CD4-positive, CD25-positive, alpha-beta regulatory T cell (primary cell): ENCODE results near the gene DYNC1I1. TPM values are rescaled to one million over a fixed set of nuclear protein-coding genes. Genes with fewer than 3 reads are reported as not detected.

ENCODE experiments used
- ATAC-seq, 2 donors: fragments of 150-1000 bp; cut with Tn5 transposase; one replicate each; pipeline ENCODE4 v1.10.0; 2021; ENCODE audit warnings: low read depth in 2 of 2, moderate number of reproducible peaks in 2 of 2, moderate library complexity in 1 of 2
- DNase-seq, 3 donors: peaks; one replicate each; pipeline versions ENCODE4 v3.0.0 to v3.0.0-alpha.2; 2012 to 2022; ENCODE audit warnings: mixed read lengths in 1 of 3
- H3K27ac ChIP-seq: one replicate; pipeline ENCODE4 v1.7.0; 2013; ENCODE audit warnings: mild to moderate bottlenecking, low read length; ENCODE audit not compliant: insufficient read depth, poor library complexity, severe bottlenecking
- H3K27me3 ChIP-seq: one replicate; pipeline ENCODE4 v1.7.0; 2013; ENCODE audit warnings: low read length; ENCODE audit not compliant: control insufficient read depth, insufficient read depth
- H3K36me3 ChIP-seq: one replicate; pipeline ENCODE4 v1.7.0; 2013; ENCODE audit warnings: mild to moderate bottlenecking, low read length, moderate library complexity; ENCODE audit not compliant: control insufficient read depth, insufficient read depth
- H3K4me1 ChIP-seq: 2 replicates; pipeline ENCODE4 v1.7.0; 2013; ENCODE audit warnings: mild to moderate bottlenecking, low read length; ENCODE audit not compliant: insufficient read depth, control insufficient read depth, poor library complexity, severe bottlenecking
- H3K4me3 ChIP-seq: one replicate; pipeline ENCODE4 v1.7.0; 2013; ENCODE audit warnings: low read depth, mild to moderate bottlenecking, low read length, moderate library complexity
- H3K9me3 ChIP-seq, 2 experiments: 1 replicate in 1 of 2; 2 replicates in 1 of 2; pipeline ENCODE4 v1.7.0; 2013; ENCODE audit warnings: low read length in 2 of 2, mild to moderate bottlenecking in 1 of 2, moderate library complexity in 1 of 2; ENCODE audit not compliant: control insufficient read depth in 2 of 2
- H3K27ac Mint-ChIP-seq, 3 donors: one replicate each; pipeline ENCODE4 v1.8.0; 2020 to 2022; ENCODE audit warnings: mild to moderate bottlenecking in 3 of 3, mixed read lengths in 3 of 3, moderate library complexity in 2 of 3
- H3K27me3 Mint-ChIP-seq: one replicate; pipeline ENCODE4 v1.8.0; 2022; ENCODE audit warnings: mild to moderate bottlenecking, mixed read lengths
- H3K36me3 Mint-ChIP-seq: one replicate; pipeline ENCODE4 v1.8.0; 2020; ENCODE audit warnings: mixed read lengths
- H3K4me1 Mint-ChIP-seq, 4 donors: one replicate each; pipeline ENCODE4 v1.8.0; 2020 to 2022; ENCODE audit warnings: mixed read lengths in 4 of 4, mild to moderate bottlenecking in 1 of 4
- H3K4me3 Mint-ChIP-seq, 4 donors: one replicate each; pipeline ENCODE4 v1.8.0; 2020 to 2022; ENCODE audit warnings: mild to moderate bottlenecking in 4 of 4, mixed read lengths in 4 of 4, moderate library complexity in 3 of 4
- H3K9me3 Mint-ChIP-seq, 7 donors: one replicate each; pipeline ENCODE4 v1.8.0; 2020 to 2022; ENCODE audit warnings: mixed read lengths in 7 of 7, mild to moderate bottlenecking in 3 of 7, moderate library complexity in 2 of 7
- polyA plus RNA-seq, 4 donors: library from polyadenylated mRNA; unstranded; fragments of 300-500 nt; fragmentation: Illumina TruSeq; gene quantifications; one replicate each; pipeline ENCODE4 v1.2.3, GENCODE V29; 2021
- total RNA-seq: library from RNA; stranded (reverse); gene quantifications from one replicate; pipeline ENCODE4 v1.2.3, GENCODE V29; 2022

DYNC1I1 gene
- total and polyA plus RNA-seq, 5 donors from 2014 or later, result not detected

GRCh38 chr7:95811846-95812445 is 39.6 kb downstream of the DYNC1I1 start:
- Histone ChIP-seq H3K27ac (no peak overlapping the region), H3K36me3 (no peaks in the 10 kb centered on the region), H3K4me1 (no peaks in the 10 kb centered on the region), H3K27me3 (no peaks in the 10 kb centered on the region), H3K9me3 (no peaks in the 10 kb centered on the region), H3K4me3 (no peak overlapping the region)
- Mint-ChIP-seq H3K36me3 (no peaks in the 10 kb centered on the region), H3K27me3 (peaks cover 7% of the 10 kb centered on the region), H3K27ac (no peak overlapping the region), H3K4me3 (no peak overlapping the region), H3K4me1 (no peaks in the 10 kb centered on the region), H3K9me3 (peaks cover 0 to 6% (median 0%) of the 10 kb centered on the region in 7 donors)
- DNase-seq (no peak), ATAC-seq (no peak)

GRCh38 chr7:95814721-95815120 is 42.4 kb downstream of the DYNC1I1 start:
- H3K9me3 ChIP-seq, result no peaks in the 10 kb centered on the region
- Mint-ChIP-seq H3K27me3 (peaks cover 7% of the 10 kb centered on the region), H3K27ac (no peak overlapping the region), H3K4me3 (no peak overlapping the region), H3K36me3 (no peaks in the 10 kb centered on the region), H3K4me1 (no peaks in the 10 kb centered on the region), H3K9me3 (peaks cover 0 to 6% (median 0%) of the 10 kb centered on the region in 7 donors)
- H3K4me1 ChIP-seq, result no peaks in the 10 kb centered on the region
- no peak for ATAC-seq
- H3K27ac ChIP-seq, result no peak overlapping the region
- H3K36me3 ChIP-seq, result no peaks in the 10 kb centered on the region
- no peak overlapping the region for H3K4me3 ChIP-seq
- H3K27me3 ChIP-seq, result no peaks in the 10 kb centered on the region
- no peak for DNase-seq

GRCh38 chr7:95817866-95818640 is 45.7 kb downstream of the DYNC1I1 start:
- Mint-ChIP-seq H3K27me3 (peaks cover 7% of the 10 kb centered on the region), H3K9me3 (peaks cover 0 to 1% (median 0%) of the 10 kb centered on the region in 7 donors)

GRCh38 chr7:95820778-95821177 is 48.4 kb downstream of the DYNC1I1 start:
- Mint-ChIP-seq H3K4me1 (no peaks in the 10 kb centered on the region), H3K27ac (no peak overlapping the region), H3K9me3 (peaks cover 0 to 1% (median 0%) of the 10 kb centered on the region in 7 donors), H3K4me3 (no peak overlapping the region), H3K36me3 (no peaks in the 10 kb centered on the region), H3K27me3 (no peaks in the 10 kb centered on the region)
- Histone ChIP-seq H3K9me3 (no peaks in the 10 kb centered on the region), H3K27me3 (no peaks in the 10 kb centered on the region), H3K4me3 (no peak overlapping the region), H3K36me3 (no peaks in the 10 kb centered on the region), H3K4me1 (no peaks in the 10 kb centered on the region), H3K27ac (no peak overlapping the region)
- DNase-seq (no peak), ATAC-seq (no peak)

More at GRCh38 chr7:95817866-95818640, 45.7 kb downstream of the DYNC1I1 start:
- Histone ChIP-seq H3K9me3 (no peaks in the 10 kb centered on the region), H3K36me3 (no peaks in the 10 kb centered on the region), H3K27me3 (no peaks in the 10 kb centered on the region), H3K4me1 (no peaks in the 10 kb centered on the region), H3K27ac (no peak overlapping the region), H3K4me3 (no peak overlapping the region)
- H3K27ac Mint-ChIP-seq, result peak overlapping the region in 1 of 3 donors; percentile 3
- H3K4me1 Mint-ChIP-seq, result no peaks in the 10 kb centered on the region
- ATAC-seq, result no peak
- no peaks in the 10 kb centered on the region for H3K36me3 Mint-ChIP-seq
- H3K4me3 Mint-ChIP-seq, result no peak overlapping the region
- no peak for DNase-seq

- no peaks in the 10 kb centered on the region for H3K9me3 ChIP-seq
- H3K27me3 ChIP-seq, result no peaks in the 10 kb centered on the region
- DNase-seq (no peak), ATAC-seq (no peak)
- no peak overlapping the region for H3K4me3 ChIP-seq
- Mint-ChIP-seq H3K4me3 (no peak overlapping the region), H3K27ac (no peak overlapping the region), H3K4me1 (no peaks in the 10 kb centered on the region), H3K9me3 (peaks cover 0 to 1% (median 0%) of the 10 kb centered on the region in 7 donors), H3K27me3 (no peaks in the 10 kb centered on the region), H3K36me3 (no peaks in the 10 kb centered on the region)
- no peak overlapping the region for H3K27ac ChIP-seq
- no peaks in the 10 kb centered on the region for H3K36me3 ChIP-seq
- no peaks in the 10 kb centered on the region for H3K4me1 ChIP-seq
Measured at GRCh38 chr7:95822717-95823116, 50.4 kb downstream of the DYNC1I1 start.

- Mint-ChIP-seq H3K9me3 (no peaks in the 10 kb centered on the region), H3K4me1 (no peaks in the 10 kb centered on the region), H3K27me3 (no peaks in the 10 kb centered on the region), H3K36me3 (no peaks in the 10 kb centered on the region), H3K4me3 (no peak overlapping the region), H3K27ac (no peak overlapping the region)
- ATAC-seq, result no peak
- Histone ChIP-seq H3K36me3 (no peaks in the 10 kb centered on the region), H3K9me3 (no peaks in the 10 kb centered on the region), H3K4me3 (no peak overlapping the region), H3K27ac (no peak overlapping the region), H3K4me1 (no peaks in the 10 kb centered on the region), H3K27me3 (no peaks in the 10 kb centered on the region)
- no peak for DNase-seq
Measured at GRCh38 chr7:95824616-95825015, 52.3 kb downstream of the DYNC1I1 start.

- Histone ChIP-seq H3K36me3 (no peaks in the 10 kb centered on the region), H3K27ac (no peak overlapping the region), H3K4me3 (no peak overlapping the region), H3K4me1 (no peaks in the 10 kb centered on the region), H3K27me3 (no peaks in the 10 kb centered on the region), H3K9me3 (no peaks in the 10 kb centered on the region)
- Mint-ChIP-seq H3K27me3 (no peaks in the 10 kb centered on the region), H3K4me1 (no peaks in the 10 kb centered on the region), H3K9me3 (no peaks in the 10 kb centered on the region), H3K4me3 (no peak overlapping the region), H3K27ac (no peak overlapping the region), H3K36me3 (no peaks in the 10 kb centered on the region)
- DNase-seq (no peak), ATAC-seq (no peak)
Measured at GRCh38 chr7:95828824-95829790, 56.8 kb downstream of the DYNC1I1 start.
